ENCODE results near the gene BORCS5.

- no peak for TF ChIP-seq EZH2 (IDR thresholded peaks at IDR 0.05)
- no peak for TF ChIP-seq POLR2AphosphoS5 (IDR thresholded peaks at IDR 0.05; ENCODE audit: borderline replicate concordance, low read depth, low read length)
- no peak for TF ChIP-seq FOXP2 (optimal IDR thresholded peaks at IDR 0.05; ENCODE audit: control extremely low read depth, extremely low read length, insufficient read depth)
Measured at GRCh38 chr12:12498210-12498609, 141.3 kb downstream of the BORCS5 start.

All from SK-N-MC (cell line).